Activated CD4-positive, alpha-beta T cell treated with anti-CD3 and anti-CD28 coated beads, Interleukin-2, Interleukin-6, amounts not matched to agents 100 ng/mL and 50 ng/mL, durations not matched to agents 16 hours and 8 hours (primary cell): ENCODE data around the gene UBE2J2.
"Not testable (repeated sequence)": the region's sequence is repeated elsewhere in the genome, so short reads cannot be mapped to it uniquely, and the experiment has no call there.

ENCODE experiments used
- DNase-seq: peaks from one replicate; pipeline ENCODE4 v3.0.0-alpha.2; 2020

UBE2J2 gene

DNA sequence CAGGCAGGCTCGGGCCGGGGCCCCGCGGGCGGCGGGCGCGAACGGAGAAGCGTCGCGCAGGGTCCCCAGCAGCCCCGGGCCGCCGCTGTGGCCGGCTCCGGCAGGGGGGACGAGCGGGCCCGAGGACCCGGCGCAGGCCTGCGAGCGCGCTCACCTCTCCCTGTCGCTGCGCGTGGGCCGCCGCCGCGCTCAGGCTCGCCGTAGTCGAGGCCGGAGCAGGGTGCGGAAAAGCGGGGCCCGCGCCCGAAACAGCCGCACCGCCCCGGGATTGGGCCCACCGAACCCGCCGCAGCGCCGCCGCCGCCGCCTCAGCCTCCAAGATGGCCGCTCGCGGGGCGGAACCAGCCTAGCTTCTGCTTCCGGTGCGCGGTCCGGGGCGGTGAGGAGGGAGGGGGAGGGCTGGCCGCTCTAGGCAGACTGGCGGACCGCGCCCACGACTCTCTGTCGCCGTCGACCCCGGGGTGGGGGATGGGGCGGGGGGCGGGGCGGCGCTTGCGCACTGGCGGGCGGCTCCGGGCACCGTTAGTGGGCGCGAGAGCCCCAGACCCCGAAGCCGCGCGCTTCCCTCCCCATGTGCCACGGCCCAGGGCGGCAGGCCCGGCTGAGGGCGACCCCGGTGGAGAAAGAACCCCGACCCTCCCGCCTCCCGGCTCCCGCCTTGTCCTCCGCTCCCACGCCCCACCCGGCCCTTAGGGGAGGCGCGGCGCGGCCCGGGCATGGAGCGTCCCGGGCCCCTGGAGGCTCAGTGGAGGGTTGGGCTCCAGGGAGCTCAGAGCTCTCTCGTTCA lies at the start of gene UBE2J2:
TSS of gene UBE2J2 (minus strand) at position 343 of the 787 bp plus-strand sequence. CDS start 5,862 bp downstream, outside the sequence.
- peak; percentile 95 for DNase-seq

GRCh38 chr1:1322952-1323351 lies 49.3 kb upstream of the UBE2J2 start:
- no peak for DNase-seq

DNA sequence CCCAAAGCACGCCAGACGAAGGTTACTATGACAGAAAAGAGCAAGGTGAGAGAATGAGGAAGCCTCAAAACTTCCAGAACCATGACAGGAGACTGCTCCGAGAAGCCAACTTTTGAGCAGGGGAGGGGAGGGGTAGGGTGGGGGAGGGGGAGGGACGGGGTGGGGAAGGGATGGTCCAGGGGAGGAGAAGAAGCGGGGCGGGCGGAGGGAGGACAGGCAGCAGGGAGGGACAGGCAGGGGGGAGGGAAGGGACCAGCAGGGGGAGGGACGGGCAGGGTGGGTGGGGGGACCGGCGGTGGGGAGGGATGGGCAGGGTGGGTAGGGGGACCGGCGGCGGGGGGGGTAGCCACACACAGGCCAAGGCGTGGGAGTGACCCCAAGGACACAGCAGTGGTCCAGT lies 48.8 kb upstream of the UBE2J2 start:
- DNase-seq: no peak

DNA sequence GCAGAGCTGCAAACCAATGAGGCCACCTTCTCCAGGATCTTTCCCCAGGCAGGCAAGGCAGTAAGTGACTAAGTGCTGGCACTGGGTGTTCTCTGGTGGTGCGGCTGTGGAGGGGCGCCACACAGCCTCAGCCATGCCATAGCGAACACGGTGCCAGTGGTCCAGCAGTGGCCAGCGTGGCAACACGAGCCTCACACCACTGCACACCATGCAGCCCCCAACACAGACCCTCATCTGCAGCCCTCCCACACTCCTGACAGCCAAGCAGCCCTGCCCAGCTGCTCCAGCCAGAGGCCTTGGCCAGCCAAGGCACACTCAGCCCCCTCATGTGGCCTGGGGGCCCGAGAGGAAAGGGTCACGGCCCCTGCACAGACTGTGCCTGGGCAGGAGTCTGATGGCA lies 47.8 kb upstream of the UBE2J2 start:
- no peak for DNase-seq

- DNase-seq: no peak
These were observed 47.2 kb upstream of the UBE2J2 start for GRCh38 chr1:1320666-1321448.

- DNase-seq: no peak
These were observed 45.9 kb upstream of the UBE2J2 start for GRCh38 chr1:1319646-1319941.

DNA sequence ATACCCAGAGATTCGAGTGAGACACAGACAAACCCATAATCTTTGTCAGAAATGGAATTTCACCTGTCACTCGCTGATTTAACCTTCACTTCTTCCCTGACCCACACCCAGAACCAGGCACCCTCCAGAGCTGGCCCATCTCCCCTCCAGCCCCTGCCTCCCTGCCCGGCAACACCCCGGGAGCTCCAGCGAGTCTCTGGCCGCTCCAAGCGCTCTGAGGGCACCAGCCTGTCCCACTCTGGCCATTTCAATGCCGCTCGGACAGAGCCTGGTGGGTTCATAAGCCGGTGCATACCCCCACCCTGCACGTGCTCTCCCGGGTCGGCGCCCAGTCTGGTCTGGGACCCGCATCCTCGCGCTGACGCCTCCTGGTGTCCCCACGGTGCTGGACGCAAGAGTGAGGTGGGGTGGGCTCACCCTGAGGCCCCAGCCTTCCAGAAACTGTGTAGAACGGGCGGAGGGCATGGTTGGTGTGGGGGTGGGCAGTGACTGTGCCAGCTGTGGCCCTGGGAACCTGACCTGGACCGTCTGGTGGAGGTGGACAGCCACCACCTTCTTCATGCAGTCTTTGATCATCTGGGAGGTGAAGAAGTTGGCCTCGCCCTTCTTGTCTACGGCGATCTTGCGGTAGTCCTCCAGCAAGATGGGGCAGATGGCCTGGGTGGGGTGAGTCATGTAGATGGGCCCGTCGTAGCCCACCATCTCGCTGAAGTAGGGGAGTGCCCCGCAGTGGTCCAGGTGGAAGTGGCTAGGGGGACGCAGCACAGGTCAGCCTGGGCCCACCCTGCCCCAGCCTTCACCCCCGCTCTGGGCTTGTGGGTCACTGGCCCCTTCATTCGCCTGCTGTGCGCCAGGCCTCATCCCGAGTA lies 45.4 kb upstream of the UBE2J2 start:
- DNase-seq: no peak

DNA sequence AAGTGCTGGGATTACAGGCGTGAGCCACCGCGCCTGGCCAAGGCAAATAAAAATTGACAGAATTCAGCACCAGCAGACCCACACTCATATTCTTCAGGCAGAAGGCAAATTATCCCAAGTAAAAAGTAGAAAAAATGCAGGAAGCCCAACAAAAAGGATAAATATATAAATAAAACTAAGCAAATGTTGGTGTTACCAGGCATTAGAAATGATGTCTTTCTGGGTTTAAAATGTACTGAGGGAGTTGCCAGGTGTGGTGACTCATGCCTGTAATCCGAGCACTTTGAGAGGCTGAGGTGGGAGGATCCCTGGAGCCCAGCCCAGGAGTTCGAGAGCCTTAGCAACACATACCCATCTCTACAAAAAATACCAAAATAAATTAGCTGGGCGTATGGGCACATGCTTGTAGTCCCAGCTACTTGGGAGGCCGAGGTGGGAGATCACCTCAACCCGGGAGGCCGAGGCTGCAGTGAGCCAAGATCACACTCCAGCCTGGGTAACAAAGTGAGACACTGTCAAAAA lies 44.5 kb upstream of the UBE2J2 start:
- no peak for DNase-seq

- DNase-seq: no peak
These were observed 43.8 kb upstream of the UBE2J2 start for GRCh38 chr1:1317420-1317819.

DNA sequence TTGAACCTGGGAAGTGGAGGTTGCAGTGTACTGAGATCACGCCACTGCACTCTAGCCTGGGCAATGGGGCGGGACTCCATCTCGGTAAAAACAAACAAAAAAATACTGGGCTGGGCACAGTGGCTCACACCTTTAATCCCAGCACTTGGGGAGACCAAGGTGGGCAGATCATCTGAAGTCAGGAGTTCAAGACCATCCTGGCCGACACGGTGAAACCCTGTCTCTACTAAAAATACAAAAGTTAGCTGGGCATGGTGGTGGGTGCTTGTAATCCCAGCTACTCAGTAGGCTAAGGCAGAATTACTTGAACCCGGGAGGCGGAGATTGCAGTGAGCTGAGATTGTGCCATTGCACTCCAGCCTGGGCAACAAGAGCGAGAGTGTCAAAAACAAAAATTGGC lies 42.5 kb upstream of the UBE2J2 start:
- DNase-seq: not testable (repeated sequence)

DNA sequence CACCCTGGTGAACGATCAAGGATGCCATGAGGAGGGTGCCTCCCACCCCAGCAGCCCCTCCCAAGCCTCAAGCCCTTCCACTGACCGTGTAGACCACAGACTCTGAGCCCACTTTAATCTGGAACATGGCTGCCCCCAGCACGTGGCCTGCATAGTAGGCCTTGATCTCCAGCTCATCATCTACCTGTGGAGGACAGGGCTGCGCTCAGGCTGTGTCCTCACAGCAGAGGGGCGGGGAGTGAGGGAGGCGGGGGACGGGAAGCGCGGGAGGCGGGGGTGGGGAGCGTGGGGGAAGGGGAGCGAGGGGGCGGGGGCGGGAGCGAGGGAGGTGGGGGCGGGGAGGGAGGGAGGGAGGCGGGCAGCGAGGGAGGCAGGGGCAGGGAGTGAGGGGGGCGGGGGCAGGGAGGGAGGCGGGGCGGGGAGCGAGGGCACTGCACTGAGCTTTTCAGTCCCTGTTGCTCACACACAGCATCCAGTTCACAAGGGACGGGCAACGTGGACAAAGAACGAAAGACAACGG lies 41.8 kb upstream of the UBE2J2 start:
- DNase-seq: no peak

GRCh38 chr1:1314678-1315335 lies 41.2 kb upstream of the UBE2J2 start:
- DNase-seq: no peak

- DNase-seq: no peak
These were observed 40.6 kb upstream of the UBE2J2 start for GRCh38 chr1:1314237-1314586.

- no peak for DNase-seq
These were observed 40.0 kb upstream of the UBE2J2 start for GRCh38 chr1:1313500-1314236.

DNA sequence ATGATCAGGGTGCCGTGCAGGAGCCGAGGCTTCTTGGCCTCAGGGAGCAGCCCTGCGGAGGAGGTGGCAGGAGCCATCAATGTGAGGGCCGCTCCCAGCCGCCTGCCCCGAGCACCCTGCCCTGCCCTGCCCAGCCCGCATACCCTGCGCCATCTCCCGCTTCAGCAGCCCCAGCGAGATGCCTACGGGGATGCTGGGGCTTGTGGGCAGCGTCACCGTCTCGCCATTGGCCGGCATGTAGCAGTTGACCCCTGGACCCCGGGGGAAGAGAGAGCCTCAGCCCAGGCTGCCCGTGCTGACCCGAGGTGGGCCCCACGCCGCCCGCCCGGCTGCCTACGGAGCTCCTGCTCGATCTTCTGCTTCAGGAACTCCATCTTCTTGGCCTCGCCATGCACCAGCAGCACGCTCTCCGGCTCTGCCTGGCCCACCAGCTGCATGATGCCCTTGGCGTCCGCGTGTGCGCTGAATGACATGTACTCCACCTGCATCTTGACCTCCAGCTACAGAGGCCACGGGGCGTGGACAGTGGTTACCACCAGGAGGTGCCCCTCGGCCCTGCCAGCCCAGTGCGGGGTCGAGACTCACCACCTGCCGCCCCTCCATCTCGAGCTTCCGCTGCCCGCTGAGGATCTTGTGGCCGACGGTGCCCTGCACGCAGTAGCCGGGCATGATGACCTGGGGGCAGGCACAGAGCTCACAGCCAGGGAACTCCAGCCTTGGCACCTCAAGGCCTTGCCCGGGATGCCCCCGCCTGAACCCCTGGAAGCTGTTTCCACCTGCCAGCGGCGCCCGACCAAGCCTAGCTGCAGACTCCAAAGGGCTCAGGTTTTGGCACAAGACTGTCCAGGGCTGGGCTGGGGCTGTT lies 39.0 kb upstream of the UBE2J2 start:
- DNase-seq: no peak

- DNase-seq: no peak
These were observed 37.8 kb upstream of the UBE2J2 start for GRCh38 chr1:1311107-1312104.

GRCh38 chr1:1310476-1311053 lies 36.9 kb upstream of the UBE2J2 start:
- DNase-seq: no peak

DNA sequence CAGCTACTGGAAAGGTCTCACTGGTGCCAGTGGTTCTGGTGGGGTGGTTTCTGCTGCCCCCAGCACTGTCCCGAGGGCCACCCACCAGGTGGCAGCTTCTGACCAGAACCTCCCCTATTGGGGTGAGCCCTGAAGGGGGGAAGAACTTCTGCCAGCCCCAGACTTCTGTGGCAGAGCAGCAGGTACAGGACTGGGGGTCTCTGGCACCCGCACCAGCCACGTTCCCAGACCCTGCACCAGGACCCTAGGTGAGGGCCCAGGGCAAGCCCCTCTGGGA lies 36.4 kb upstream of the UBE2J2 start:
- no peak for DNase-seq
